Measurements from ENCODE around the gene ERC2.

The ERC2 gene

GRCh38 chr3:55716611-55717225, 751.5 kb downstream of the ERC2 start:
- H3K4me2 ChIP-seq (ENCODE audit: low read length): no peak overlapping the region
- H3K79me2 ChIP-seq (ENCODE audit: insufficient read depth, low read length): no peaks in the 10 kb centered on the region
- H3K9me2 ChIP-seq (ENCODE audit: low read depth, low read length): no peaks in the 10 kb centered on the region
- H3F3A ChIP-seq (ENCODE audit: insufficient read depth, low read length): no peaks in the 10 kb centered on the region
- no peak overlapping the region for H3K9ac ChIP-seq (ENCODE audit: low read length)
- H3K27me3 ChIP-seq (ENCODE audit: insufficient read depth, low read length): no peaks in the 10 kb centered on the region
- no peak overlapping the region for H3K4me3 ChIP-seq (ENCODE audit: low read depth, low read length, poor library complexity, severe bottlenecking)
- peaks cover 58% of the 10 kb centered on the region for H3K4me1 ChIP-seq (ENCODE audit: insufficient read depth, low read length, severe bottlenecking)
- H3K36me3 ChIP-seq (ENCODE audit: insufficient read depth, low read length): no peaks in the 10 kb centered on the region
- no peaks in the 10 kb centered on the region for H4K20me1 ChIP-seq (ENCODE audit: insufficient read depth, low read length)
- no peak overlapping the region for H2AFZ ChIP-seq (ENCODE audit: low read length)
- TF ChIP-seq EZH2 (IDR thresholded peaks at IDR 0.05; ENCODE audit: borderline replicate concordance, low read length): no peak
- TF ChIP-seq, protein P1, sequence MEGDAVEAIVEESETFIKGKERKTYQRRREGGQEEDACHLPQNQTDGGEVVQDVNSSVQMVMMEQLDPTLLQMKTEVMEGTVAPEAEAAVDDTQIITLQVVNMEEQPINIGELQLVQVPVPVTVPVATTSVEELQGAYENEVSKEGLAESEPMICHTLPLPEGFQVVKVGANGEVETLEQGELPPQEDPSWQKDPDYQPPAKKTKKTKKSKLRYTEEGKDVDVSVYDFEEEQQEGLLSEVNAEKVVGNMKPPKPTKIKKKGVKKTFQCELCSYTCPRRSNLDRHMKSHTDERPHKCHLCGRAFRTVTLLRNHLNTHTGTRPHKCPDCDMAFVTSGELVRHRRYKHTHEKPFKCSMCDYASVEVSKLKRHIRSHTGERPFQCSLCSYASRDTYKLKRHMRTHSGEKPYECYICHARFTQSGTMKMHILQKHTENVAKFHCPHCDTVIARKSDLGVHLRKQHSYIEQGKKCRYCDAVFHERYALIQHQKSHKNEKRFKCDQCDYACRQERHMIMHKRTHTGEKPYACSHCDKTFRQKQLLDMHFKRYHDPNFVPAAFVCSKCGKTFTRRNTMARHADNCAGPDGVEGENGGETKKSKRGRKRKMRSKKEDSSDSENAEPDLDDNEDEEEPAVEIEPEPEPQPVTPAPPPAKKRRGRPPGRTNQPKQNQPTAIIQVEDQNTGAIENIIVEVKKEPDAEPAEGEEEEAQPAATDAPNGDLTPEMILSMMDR (IDR thresholded peaks at IDR 0.05; ENCODE audit: low read length): no peak
- H3K9me3 ChIP-seq (ENCODE audit: low read length): no peaks in the 10 kb centered on the region
- peak overlapping the region; percentile 82 for H3K27ac ChIP-seq (ENCODE audit: low read depth, low read length, poor library complexity, severe bottlenecking)

DNA sequence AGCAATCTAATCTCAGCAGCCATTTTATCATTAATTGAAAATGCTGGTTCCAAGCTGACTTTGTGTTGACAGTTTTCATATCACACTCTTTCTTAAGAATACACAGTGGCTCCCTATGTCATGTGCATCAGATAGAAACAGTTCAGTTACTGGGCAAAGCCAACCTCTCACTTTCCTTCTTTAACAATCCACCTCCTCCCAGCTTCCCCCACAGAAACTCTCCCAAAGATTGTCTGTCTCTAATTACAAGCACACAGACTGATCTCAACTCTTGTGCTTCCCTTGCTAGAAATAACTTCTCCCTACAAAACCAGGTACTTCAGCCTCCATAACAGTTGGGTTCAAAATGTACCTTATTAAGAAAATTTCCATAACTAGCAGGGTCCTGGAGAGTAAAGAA, 752.2 kb downstream of the ERC2 start:
- Histone ChIP-seq H3K4me1 (ENCODE audit: insufficient read depth, low read length, severe bottlenecking) (peaks cover 51% of the 10 kb centered on the region), H3K4me2 (ENCODE audit: low read length) (no peak overlapping the region), H3K9me2 (ENCODE audit: low read depth, low read length) (no peaks in the 10 kb centered on the region), H3K36me3 (ENCODE audit: insufficient read depth, low read length) (no peaks in the 10 kb centered on the region), H4K20me1 (ENCODE audit: insufficient read depth, low read length) (no peaks in the 10 kb centered on the region), H3K27me3 (ENCODE audit: insufficient read depth, low read length) (no peaks in the 10 kb centered on the region), H2AFZ (ENCODE audit: low read length) (no peak overlapping the region), H3K9ac (ENCODE audit: low read length) (no peak overlapping the region), H3K9me3 (ENCODE audit: low read length) (no peaks in the 10 kb centered on the region), H3K79me2 (ENCODE audit: insufficient read depth, low read length) (no peaks in the 10 kb centered on the region), H3K4me3 (ENCODE audit: low read depth, low read length, poor library complexity, severe bottlenecking) (no peak overlapping the region), H3K27ac (ENCODE audit: low read depth, low read length, poor library complexity, severe bottlenecking) (no peak overlapping the region), H3F3A (ENCODE audit: insufficient read depth, low read length) (no peaks in the 10 kb centered on the region)
- TF ChIP-seq EZH2 (IDR thresholded peaks at IDR 0.05; ENCODE audit: borderline replicate concordance, low read length): no peak
- TF ChIP-seq, protein P1 (IDR thresholded peaks at IDR 0.05; ENCODE audit: low read length): no peak

- no peaks in the 10 kb centered on the region for H3K36me3 ChIP-seq (ENCODE audit: insufficient read depth, low read length)
- H3K4me2 ChIP-seq (ENCODE audit: low read length): no peak overlapping the region
- H3K9me2 ChIP-seq (ENCODE audit: low read depth, low read length): no peaks in the 10 kb centered on the region
- TF ChIP-seq EZH2 (IDR thresholded peaks at IDR 0.05; ENCODE audit: borderline replicate concordance, low read length): no peak
- TF ChIP-seq, protein P1 (IDR thresholded peaks at IDR 0.05; ENCODE audit: low read length): no peak
- H3K27me3 ChIP-seq (ENCODE audit: insufficient read depth, low read length): no peaks in the 10 kb centered on the region
- H3F3A ChIP-seq (ENCODE audit: insufficient read depth, low read length): no peaks in the 10 kb centered on the region
- no peaks in the 10 kb centered on the region for H3K9me3 ChIP-seq (ENCODE audit: low read length)
- no peaks in the 10 kb centered on the region for H4K20me1 ChIP-seq (ENCODE audit: insufficient read depth, low read length)
- no peak overlapping the region for H3K9ac ChIP-seq (ENCODE audit: low read length)
- no peaks in the 10 kb centered on the region for H3K79me2 ChIP-seq (ENCODE audit: insufficient read depth, low read length)
- peaks cover 35% of the 10 kb centered on the region for H3K4me1 ChIP-seq (ENCODE audit: insufficient read depth, low read length, severe bottlenecking)
- H3K4me3 ChIP-seq (ENCODE audit: low read depth, low read length, poor library complexity, severe bottlenecking): no peak overlapping the region
- H3K27ac ChIP-seq (ENCODE audit: low read depth, low read length, poor library complexity, severe bottlenecking): no peak overlapping the region
- no peak overlapping the region for H2AFZ ChIP-seq (ENCODE audit: low read length)
These were observed 754.2 kb downstream of the ERC2 start for GRCh38 chr3:55714057-55714456.
